TTC549 (cell line): ENCODE data around the gene HSPBP1.
"Not testable (repeated sequence)": the region's sequence is repeated elsewhere in the genome, so short reads cannot be mapped to it uniquely, and the experiment has no call there.

ENCODE experiments used
- FAIRE-seq: peaks from 2 replicates; lab custom pipeline; 2012; peaks lifted over from hg19 to GRCh38; lab: Jason Lieb, UNC

The HSPBP1 gene

GRCh38 chr19:55231391-55232285 lies 48.3 kb downstream of the HSPBP1 start:
- FAIRE-seq: no peak

GRCh38 chr19:55230780-55231179 lies 49.1 kb downstream of the HSPBP1 start:
- FAIRE-seq: no peak

- FAIRE-seq: no peak
Measured at GRCh38 chr19:55230329-55230728, 49.6 kb downstream of the HSPBP1 start.

- no peak for FAIRE-seq
Measured at GRCh38 chr19:55229789-55230182, 50.1 kb downstream of the HSPBP1 start.

GRCh38 chr19:55229145-55229788 lies 50.6 kb downstream of the HSPBP1 start:
- no peak for FAIRE-seq

- no peak for FAIRE-seq
Measured at GRCh38 chr19:55228403-55229031, 51.4 kb downstream of the HSPBP1 start, which contains the start of gene TMEM86B. TMEM86B (minus strand) TSS chr19:55228763; CDS start chr19:55228741, 22 bp downstream.

- no peak for FAIRE-seq
Measured at GRCh38 chr19:55228015-55228391, 51.9 kb downstream of the HSPBP1 start.

- no peak for FAIRE-seq
Measured at GRCh38 chr19:55227241-55228014, 52.5 kb downstream of the HSPBP1 start.

- no peak for FAIRE-seq
Measured at GRCh38 chr19:55226788-55227187, 53.1 kb downstream of the HSPBP1 start.

GRCh38 chr19:55226273-55226672 lies 53.6 kb downstream of the HSPBP1 start:
- no peak for FAIRE-seq

GRCh38 chr19:55225415-55225958 lies 54.4 kb downstream of the HSPBP1 start:
- no peak for FAIRE-seq

- not testable (repeated sequence) for FAIRE-seq
Measured at GRCh38 chr19:55224679-55225414, 55.1 kb downstream of the HSPBP1 start.

GRCh38 chr19:55224038-55224665 lies 55.8 kb downstream of the HSPBP1 start:
- FAIRE-seq: no peak

- FAIRE-seq: no peak
Measured at GRCh38 chr19:55223291-55224037, 56.4 kb downstream of the HSPBP1 start.

- no peak for FAIRE-seq
Measured at GRCh38 chr19:55220525-55220924, 59.4 kb downstream of the HSPBP1 start.

GRCh38 chr19:55216461-55217198 lies 63.3 kb downstream of the HSPBP1 start:
- peak; percentile 29 for FAIRE-seq

- FAIRE-seq: no peak
Measured at GRCh38 chr19:55213547-55213946, 66.4 kb downstream of the HSPBP1 start.

- FAIRE-seq: no peak
Measured at GRCh38 chr19:55212447-55212846, 67.5 kb downstream of the HSPBP1 start.
